ENCODE results near the gene ZNF692. TPM values are rescaled to one million over a fixed set of nuclear protein-coding genes. Genes with fewer than 3 reads are reported as not detected.

The ZNF692 gene
- total RNA-seq, 1 experiment from 2014 or later, result 59.1 TPM

GRCh38 chr1:248822148-248823032, 36.5 kb downstream of the ZNF692 start (continued):
- TF ChIP-seq AR (CRISPR knock-in tag; IDR thresholded peaks at IDR 0.05) (no peak), ZNF532 (CRISPR knock-in tag; IDR thresholded peaks at IDR 0.05; ENCODE audit: borderline replicate concordance) (no peak), TEAD1 (CRISPR knock-in tag; IDR thresholded peaks at IDR 0.05) (no peak), GTF2I (CRISPR knock-in tag; conservative IDR thresholded peaks at IDR 0.05) (no peak), IRF1 (CRISPR knock-in tag; IDR thresholded peaks at IDR 0.05) (no peak), NR2C2 (CRISPR knock-in tag; IDR thresholded peaks at IDR 0.05) (no peak), ATF1 (CRISPR knock-in tag; IDR thresholded peaks at IDR 0.05) (no peak)

GRCh38 chr1:248821641-248822040, 37.2 kb downstream of the ZNF692 start:
- no peak for ATAC-seq
- Mint-ChIP-seq H3K4me3 (no peak overlapping the region), H3K27me3 (ENCODE audit: low read depth) (no peaks in the 10 kb centered on the region), H3K9me3 (no peaks in the 10 kb centered on the region), H3K4me1 (peaks cover 28% of the 10 kb centered on the region), H3K27ac (no peak overlapping the region), H3K36me3 (peaks cover 30% of the 10 kb centered on the region)
- ChIA-PET POLR2A (no interaction called here), CTCF (no interaction called here)
- no peak for DNase-seq (ENCODE audit: low spot score)
- no peak for TF ChIP-seq CDX4 (CRISPR knock-in tag; IDR thresholded peaks at IDR 0.05; ENCODE audit: borderline replicate concordance)
- no peak for TF ChIP-seq ATF1 (CRISPR knock-in tag; IDR thresholded peaks at IDR 0.05)
- TF ChIP-seq CREM (CRISPR knock-in tag; IDR thresholded peaks at IDR 0.05), result no peak
- TF ChIP-seq IRF2 (CRISPR knock-in tag; IDR thresholded peaks at IDR 0.05; ENCODE audit: borderline replicate concordance, low read depth), result no peak
- TF ChIP-seq JAZF1 (CRISPR knock-in tag; IDR thresholded peaks at IDR 0.05), result no peak

- CTCF ChIA-PET, result interaction anchor here (1.0 to 1.3 kb wide), 2 partner anchors 9 to 14 kb away, joined by 3 to 4 read pairs; no protein-coding TSS in a partner anchor
- Mint-ChIP-seq H3K4me3 (no peak overlapping the region), H3K27ac (peak overlapping the region; percentile 53), H3K27me3 (ENCODE audit: low read depth) (no peaks in the 10 kb centered on the region), H3K4me1 (peaks cover 32% of the 10 kb centered on the region), H3K9me3 (no peaks in the 10 kb centered on the region), H3K36me3 (peaks cover 34% of the 10 kb centered on the region)
- POLR2A ChIA-PET, result no interaction called here
- DNase-seq (ENCODE audit: low spot score), result no peak
- no peak for TF ChIP-seq GRHL2 (CRISPR knock-in tag; IDR thresholded peaks at IDR 0.05; ENCODE audit: insufficient replicate concordance, severe bottlenecking)
- TF ChIP-seq PRDM15 (CRISPR knock-in tag; IDR thresholded peaks at IDR 0.05), result no peak
- no peak for TF ChIP-seq ELF4 (CRISPR knock-in tag; IDR thresholded peaks at IDR 0.05; ENCODE audit: low read depth)
- no peak for TF ChIP-seq ATF1 (CRISPR knock-in tag; IDR thresholded peaks at IDR 0.05)
- TF ChIP-seq AR (CRISPR knock-in tag; IDR thresholded peaks at IDR 0.05), result no peak
- TF ChIP-seq ZNF232 (CRISPR knock-in tag; IDR thresholded peaks at IDR 0.05), result no peak
- no peak for ATAC-seq
These were observed 37.8 kb downstream of the ZNF692 start for GRCh38 chr1:248821101-248821500.
